ENCODE results near the gene THOC2.

DNA sequence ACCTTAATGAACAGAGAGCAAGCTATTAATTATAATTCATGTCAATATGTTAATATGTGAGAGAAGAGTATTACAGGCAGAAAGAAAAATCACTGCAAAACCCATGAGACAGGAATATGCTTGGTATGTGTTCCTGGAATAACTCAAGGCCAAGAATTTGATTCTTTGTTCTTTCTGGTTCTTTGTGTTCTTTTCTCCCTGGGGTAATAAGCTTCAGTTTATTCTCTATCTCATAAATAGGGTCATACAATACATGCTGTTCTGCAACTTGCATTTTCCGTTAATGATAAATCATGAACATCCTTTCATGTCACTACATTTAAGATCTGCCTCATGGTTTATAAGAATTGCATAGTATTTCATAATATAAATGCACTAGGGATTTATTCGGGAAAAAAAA lies 16.8 kb upstream of the THOC2 start:
- TF ChIP-seq SRF (IDR thresholded peaks at IDR 0.05; ENCODE audit: low read depth in 2 of 2, low read length in 2 of 2) (no peak), CTCF (IDR thresholded peaks at IDR 0.05 in 2 of 3, conservative IDR thresholded peaks at IDR 0.05 in 1 of 3; ENCODE audit: control insufficient read depth in 2 of 3, extremely low read depth in 1 of 3, insufficient read depth in 1 of 3, low read depth in 3 of 3, low read length in 3 of 3) (no peak), EP300 (IDR thresholded peaks at IDR 0.05; ENCODE audit: borderline replicate concordance in 1 of 2, control insufficient read depth in 1 of 2, low read depth in 2 of 2, low read length in 2 of 2) (no peak), NR2C2 (IDR thresholded peaks at IDR 0.05; ENCODE audit: borderline replicate concordance, control insufficient read depth, insufficient read length, low read depth) (no peak), JUND (IDR thresholded peaks at IDR 0.05; ENCODE audit: low read depth, low read length) (no peak), NFYB (IDR thresholded peaks at IDR 0.05; ENCODE audit: insufficient read depth, low read depth, low read length) (no peak), YY1 (IDR thresholded peaks at IDR 0.05; ENCODE audit: low read depth, low read length) (no peak), ATF3 (IDR thresholded peaks at IDR 0.05; ENCODE audit: borderline replicate concordance, extremely low read depth, low read depth, low read length) (no peak), CEBPB (IDR thresholded peaks at IDR 0.05; ENCODE audit: borderline replicate concordance in 1 of 2, low read depth in 2 of 2, low read length in 2 of 2) (no peak), CHD4 (IDR thresholded peaks at IDR 0.05) (no peak), USF1 (IDR thresholded peaks at IDR 0.05; ENCODE audit: borderline replicate concordance, extremely low read length, insufficient read depth, low read depth, low read length) (no peak)
- TF ChIP-seq, protein P1, sequence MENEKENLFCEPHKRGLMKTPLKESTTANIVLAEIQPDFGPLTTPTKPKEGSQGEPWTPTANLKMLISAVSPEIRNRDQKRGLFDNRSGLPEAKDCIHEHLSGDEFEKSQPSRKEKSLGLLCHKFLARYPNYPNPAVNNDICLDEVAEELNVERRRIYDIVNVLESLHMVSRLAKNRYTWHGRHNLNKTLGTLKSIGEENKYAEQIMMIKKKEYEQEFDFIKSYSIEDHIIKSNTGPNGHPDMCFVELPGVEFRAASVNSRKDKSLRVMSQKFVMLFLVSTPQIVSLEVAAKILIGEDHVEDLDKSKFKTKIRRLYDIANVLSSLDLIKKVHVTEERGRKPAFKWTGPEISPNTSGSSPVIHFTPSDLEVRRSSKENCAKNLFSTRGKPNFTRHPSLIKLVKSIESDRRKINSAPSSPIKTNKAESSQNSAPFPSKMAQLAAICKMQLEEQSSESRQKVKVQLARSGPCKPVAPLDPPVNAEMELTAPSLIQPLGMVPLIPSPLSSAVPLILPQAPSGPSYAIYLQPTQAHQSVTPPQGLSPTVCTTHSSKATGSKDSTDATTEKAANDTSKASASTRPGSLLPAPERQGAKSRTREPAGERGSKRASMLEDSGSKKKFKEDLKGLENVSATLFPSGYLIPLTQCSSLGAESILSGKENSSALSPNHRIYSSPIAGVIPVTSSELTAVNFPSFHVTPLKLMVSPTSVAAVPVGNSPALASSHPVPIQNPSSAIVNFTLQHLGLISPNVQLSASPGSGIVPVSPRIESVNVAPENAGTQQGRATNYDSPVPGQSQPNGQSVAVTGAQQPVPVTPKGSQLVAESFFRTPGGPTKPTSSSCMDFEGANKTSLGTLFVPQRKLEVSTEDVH (IDR thresholded peaks at IDR 0.05; ENCODE audit: low read depth, partially characterized antibody): no peak
- TF ChIP-seq, protein P2, sequence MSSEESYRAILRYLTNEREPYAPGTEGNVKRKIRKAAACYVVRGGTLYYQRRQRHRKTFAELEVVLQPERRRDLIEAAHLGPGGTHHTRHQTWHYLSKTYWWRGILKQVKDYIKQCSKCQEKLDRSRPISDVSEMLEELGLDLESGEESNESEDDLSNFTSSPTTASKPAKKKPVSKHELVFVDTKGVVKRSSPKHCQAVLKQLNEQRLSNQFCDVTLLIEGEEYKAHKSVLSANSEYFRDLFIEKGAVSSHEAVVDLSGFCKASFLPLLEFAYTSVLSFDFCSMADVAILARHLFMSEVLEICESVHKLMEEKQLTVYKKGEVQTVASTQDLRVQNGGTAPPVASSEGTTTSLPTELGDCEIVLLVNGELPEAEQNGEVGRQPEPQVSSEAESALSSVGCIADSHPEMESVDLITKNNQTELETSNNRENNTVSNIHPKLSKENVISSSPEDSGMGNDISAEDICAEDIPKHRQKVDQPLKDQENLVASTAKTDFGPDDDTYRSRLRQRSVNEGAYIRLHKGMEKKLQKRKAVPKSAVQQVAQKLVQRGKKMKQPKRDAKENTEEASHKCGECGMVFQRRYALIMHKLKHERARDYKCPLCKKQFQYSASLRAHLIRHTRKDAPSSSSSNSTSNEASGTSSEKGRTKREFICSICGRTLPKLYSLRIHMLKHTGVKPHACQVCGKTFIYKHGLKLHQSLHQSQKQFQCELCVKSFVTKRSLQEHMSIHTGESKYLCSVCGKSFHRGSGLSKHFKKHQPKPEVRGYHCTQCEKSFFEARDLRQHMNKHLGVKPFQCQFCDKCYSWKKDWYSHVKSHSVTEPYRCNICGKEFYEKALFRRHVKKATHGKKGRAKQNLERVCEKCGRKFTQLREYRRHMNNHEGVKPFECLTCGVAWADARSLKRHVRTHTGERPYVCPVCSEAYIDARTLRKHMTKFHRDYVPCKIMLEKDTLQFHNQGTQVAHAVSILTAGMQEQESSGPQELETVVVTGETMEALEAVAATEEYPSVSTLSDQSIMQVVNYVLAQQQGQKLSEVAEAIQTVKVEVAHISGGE (CRISPR knock-in tag; IDR thresholded peaks at IDR 0.05): no peak
- TF ChIP-seq, protein P3, sequence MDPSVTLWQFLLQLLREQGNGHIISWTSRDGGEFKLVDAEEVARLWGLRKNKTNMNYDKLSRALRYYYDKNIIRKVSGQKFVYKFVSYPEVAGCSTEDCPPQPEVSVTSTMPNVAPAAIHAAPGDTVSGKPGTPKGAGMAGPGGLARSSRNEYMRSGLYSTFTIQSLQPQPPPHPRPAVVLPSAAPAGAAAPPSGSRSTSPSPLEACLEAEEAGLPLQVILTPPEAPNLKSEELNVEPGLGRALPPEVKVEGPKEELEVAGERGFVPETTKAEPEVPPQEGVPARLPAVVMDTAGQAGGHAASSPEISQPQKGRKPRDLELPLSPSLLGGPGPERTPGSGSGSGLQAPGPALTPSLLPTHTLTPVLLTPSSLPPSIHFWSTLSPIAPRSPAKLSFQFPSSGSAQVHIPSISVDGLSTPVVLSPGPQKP (IDR thresholded peaks at IDR 0.05; ENCODE audit: low read depth, low read length): no peak

Data from GM12878 (cell line).